T-helper 17 cell (primary cell): ENCODE measurements around the gene PPFIA4. TPM values are rescaled to one million over a fixed set of nuclear protein-coding genes. Genes with fewer than 3 reads are reported as not detected.
A peak's percentile ranks its signal among the peaks of the same experiment; 100 is the strongest.

ENCODE experiments used
- ATAC-seq: fragments of 150-1000 bp; cut with Tn5 transposase; 2 replicates; pipeline ENCODE4 v1.10.0; 2021; ENCODE audit warnings: mild to moderate bottlenecking, moderate library complexity
- DNase-seq, 3 donors: peaks; one replicate each; pipeline versions ENCODE4 v3.0.0 to v3.0.0-alpha.2; 2020 to 2021
- H3K9me3 ChIP-seq: one replicate; pipeline ENCODE4 v1.7.0; 2013; ENCODE audit warnings: low read length, mild to moderate bottlenecking; ENCODE audit not compliant: control insufficient read depth, poor library complexity, severe bottlenecking
- H3K27ac Mint-ChIP-seq: one replicate; pipeline ENCODE4 v1.8.0; 2022; ENCODE audit warnings: mild to moderate bottlenecking, moderate library complexity, mixed read lengths
- H3K27me3 Mint-ChIP-seq: one replicate; pipeline ENCODE4 v1.8.0; 2022; ENCODE audit warnings: mixed read lengths
- H3K36me3 Mint-ChIP-seq: one replicate; pipeline ENCODE4 v1.8.0; 2022; ENCODE audit warnings: low read depth, mixed read lengths
- H3K4me1 Mint-ChIP-seq: one replicate; pipeline ENCODE4 v1.8.0; 2022; ENCODE audit warnings: mild to moderate bottlenecking, mixed read lengths
- H3K4me3 Mint-ChIP-seq: one replicate; pipeline ENCODE4 v1.8.0; 2022; ENCODE audit warnings: mild to moderate bottlenecking, moderate library complexity, mixed read lengths
- total RNA-seq, 4 donors: library from RNA in 2 of 4; stranded (reverse) in 2 of 4; gene quantifications; one replicate each; pipeline ENCODE4 v1.2.3 and lab custom pipeline; 2022 to 2026

The PPFIA4 gene
- total RNA-seq, 2 donors from 2014 or later, result 0.81 to 1.5 TPM

DNA sequence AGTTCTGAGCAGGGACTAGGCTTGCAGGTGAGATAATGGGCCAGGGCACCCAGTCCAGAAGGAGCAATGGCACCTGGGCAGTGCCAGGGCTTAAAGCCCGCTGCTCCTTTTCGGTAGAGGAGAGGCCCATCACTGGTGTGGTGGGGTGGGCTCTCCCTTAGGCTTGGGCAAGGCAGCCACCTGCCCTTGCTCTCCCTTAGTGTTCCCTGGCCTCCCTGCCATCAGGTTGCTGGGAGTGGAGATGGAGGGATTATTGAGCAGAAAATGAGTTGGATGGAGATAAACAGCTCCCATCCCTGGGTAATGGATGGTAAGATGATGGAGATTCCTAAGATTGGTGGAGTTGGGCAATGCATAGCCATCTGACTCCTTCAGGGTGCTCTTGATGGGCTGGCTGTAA lies 51.7 kb downstream of the PPFIA4 start:
- DNase-seq, result no peak
- ATAC-seq, result no peak
- Mint-ChIP-seq H3K36me3 (peaks cover 13% of the 10 kb centered on the region), H3K4me1 (peaks cover 15% of the 10 kb centered on the region), H3K27me3 (peaks cover 81% of the 10 kb centered on the region), H3K4me3 (no peak overlapping the region), H3K27ac (no peak overlapping the region)
- H3K9me3 ChIP-seq, result no peaks in the 10 kb centered on the region

DNA sequence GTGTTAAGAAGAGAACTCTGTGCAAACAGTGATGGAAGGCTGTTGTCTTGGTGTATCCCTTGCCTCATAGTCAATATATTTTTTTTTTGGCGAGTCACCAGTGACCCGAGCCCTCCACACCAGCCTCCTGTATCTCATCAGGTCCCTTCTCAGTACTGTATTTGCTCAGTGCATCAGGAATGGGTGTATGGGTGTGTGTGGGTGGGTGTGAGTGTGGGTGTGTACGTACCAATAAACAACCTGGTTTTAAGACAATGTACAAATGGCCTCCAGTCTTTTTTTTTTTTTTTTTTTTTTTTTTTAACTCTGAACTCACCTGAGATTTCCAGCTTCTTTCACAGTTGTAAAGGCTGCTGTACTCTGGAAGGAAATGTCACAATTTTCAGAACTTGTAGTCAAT lies 52.2 kb downstream of the PPFIA4 start:
- Mint-ChIP-seq H3K4me3 (no peak overlapping the region), H3K27me3 (peaks cover 75% of the 10 kb centered on the region), H3K4me1 (peaks cover 12% of the 10 kb centered on the region), H3K27ac (no peak overlapping the region), H3K36me3 (peaks cover 8% of the 10 kb centered on the region)
- DNase-seq (no peak), ATAC-seq (no peak)
- no peaks in the 10 kb centered on the region for H3K9me3 ChIP-seq

DNA sequence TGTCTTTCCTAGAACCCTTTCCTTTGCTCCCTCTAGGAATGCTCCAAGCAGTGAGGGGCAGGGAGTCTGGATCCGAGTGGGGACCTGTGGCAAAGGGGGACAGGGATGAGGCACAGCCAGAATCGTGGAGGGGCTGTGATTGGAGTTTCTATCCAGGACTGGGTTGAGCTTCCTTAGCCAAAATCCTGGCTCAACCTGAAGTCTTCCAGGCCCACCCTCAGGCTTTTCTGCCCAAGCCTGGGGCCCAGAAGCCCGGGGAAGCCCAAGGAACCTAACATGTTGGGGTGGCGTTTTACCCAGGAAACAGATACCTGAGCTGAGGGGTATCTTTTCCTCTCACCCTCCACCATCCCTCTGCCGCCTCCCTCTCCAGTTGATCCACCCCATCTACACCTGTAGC lies 54.2 kb downstream of the PPFIA4 start:
- H3K36me3 Mint-ChIP-seq, result peaks cover 3% of the 10 kb centered on the region
- H3K4me3 Mint-ChIP-seq, result no peak overlapping the region
- no peaks in the 10 kb centered on the region for H3K9me3 ChIP-seq
- no peak overlapping the region for H3K27ac Mint-ChIP-seq
- H3K4me1 Mint-ChIP-seq, result peaks cover 8% of the 10 kb centered on the region
- no peak for ATAC-seq
- H3K27me3 Mint-ChIP-seq, result peaks cover 61% of the 10 kb centered on the region
- DNase-seq, result no peak

DNA sequence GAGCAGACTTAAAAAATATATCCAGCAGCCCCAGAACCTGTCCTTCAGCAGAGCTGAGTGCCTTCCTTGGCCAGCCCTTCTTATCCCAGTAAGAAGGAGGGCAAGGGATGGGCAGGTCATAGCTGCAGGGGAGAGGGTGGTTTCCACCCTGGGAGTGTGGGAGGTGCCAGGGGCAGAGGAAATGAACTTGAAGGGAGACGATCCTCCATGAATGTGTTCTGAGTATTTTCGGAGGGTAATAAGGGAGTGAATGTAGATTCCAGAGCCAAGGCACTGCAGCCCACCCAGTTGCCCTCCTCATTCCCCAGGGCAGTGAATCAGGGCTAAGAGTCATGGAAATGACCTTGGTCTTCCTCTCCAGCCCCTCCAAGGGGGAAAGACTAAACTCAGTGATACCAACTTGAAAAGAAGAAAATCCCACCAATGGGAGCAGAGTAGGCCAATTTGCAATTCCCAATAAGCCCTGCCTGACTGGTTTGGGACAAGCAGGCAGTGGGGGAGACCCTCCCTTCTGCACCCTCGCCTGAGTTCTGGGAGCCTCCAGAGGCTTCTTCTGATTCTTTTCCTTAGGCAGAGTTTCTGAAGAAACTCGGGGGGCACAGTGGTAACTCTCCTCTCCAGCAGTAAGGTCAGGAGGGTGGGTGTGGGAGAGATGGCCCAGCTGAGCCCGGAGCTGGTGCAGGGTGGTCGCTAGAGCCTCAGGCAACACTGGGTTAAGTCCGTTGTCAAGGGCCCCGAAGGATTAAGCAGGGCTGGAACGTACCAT lies 55.4 kb downstream of the PPFIA4 start:
- DNase-seq (no peak), ATAC-seq (no peak)
- H3K4me3 Mint-ChIP-seq, result no peak overlapping the region
- H3K27ac Mint-ChIP-seq, result no peak overlapping the region
- H3K4me1 Mint-ChIP-seq, result peaks cover 3% of the 10 kb centered on the region
- H3K27me3 Mint-ChIP-seq, result peaks cover 59% of the 10 kb centered on the region
- no peaks in the 10 kb centered on the region for H3K9me3 ChIP-seq
- H3K36me3 Mint-ChIP-seq, result no peaks in the 10 kb centered on the region

DNA sequence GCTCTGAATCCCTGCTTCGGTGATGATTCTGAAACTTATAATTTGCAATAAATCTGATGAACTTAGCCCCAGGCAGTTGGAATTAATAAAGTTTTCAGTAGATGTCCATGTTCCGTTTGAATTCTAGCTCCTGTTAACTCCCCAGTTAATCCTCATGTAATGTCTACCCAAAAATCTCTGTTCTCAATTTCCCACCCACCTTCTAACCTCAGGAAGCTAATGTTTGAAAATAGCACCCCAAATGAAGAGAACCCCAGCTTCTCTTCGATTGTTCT lies 55.9 kb downstream of the PPFIA4 start:
- no peaks in the 10 kb centered on the region for H3K36me3 Mint-ChIP-seq
- H3K27ac Mint-ChIP-seq, result no peak overlapping the region
- H3K4me1 Mint-ChIP-seq, result peaks cover 3% of the 10 kb centered on the region
- DNase-seq (no peak), ATAC-seq (no peak)
- H3K27me3 Mint-ChIP-seq, result peaks cover 59% of the 10 kb centered on the region
- no peaks in the 10 kb centered on the region for H3K9me3 ChIP-seq
- no peak overlapping the region for H3K4me3 Mint-ChIP-seq

DNA sequence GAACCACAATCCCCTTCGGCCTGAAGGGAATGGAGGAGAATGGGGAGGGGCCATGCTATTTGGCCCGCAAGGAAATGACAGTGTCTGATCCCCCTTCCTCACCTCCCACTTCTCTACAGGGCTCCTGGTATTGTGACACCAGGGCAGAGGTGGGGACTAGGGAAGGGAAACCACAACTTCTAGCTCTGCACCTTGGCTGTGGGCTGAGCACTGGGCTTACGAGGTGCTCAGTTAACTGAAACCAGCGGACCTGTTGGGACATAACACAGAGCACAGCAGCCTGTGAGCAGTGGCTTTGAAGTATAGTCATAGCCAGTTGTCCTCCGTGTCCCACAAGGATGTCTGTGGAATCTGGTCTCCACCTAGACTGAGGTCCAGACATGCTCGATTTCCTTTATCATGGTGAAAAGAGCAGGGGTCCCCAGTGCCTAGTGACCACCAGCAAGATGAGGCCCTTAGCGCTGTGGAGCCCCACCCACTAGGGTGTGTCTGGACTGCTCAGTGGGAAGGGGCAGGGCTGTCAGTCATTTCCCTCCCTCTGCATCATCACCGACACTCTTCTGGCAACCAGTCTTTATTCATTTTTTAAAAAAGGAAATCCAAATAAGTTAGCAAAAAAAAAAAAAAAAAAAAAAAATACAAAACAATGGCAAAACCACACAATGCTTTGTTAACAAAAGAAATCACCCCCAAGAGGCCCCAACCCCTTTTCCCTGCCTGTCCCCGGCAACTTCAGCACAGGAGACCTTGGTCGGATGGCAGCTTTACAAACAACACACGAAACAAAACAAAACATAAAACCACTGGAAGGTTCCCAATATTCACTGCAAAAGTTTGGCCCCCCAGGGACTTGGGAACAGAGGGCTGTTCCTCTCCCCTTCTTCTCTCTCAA lies 56.5 kb downstream of the PPFIA4 start:
- no peak for ATAC-seq

GRCh38 chr1:203083463-203083921 lies 57.2 kb downstream of the PPFIA4 start:
- Mint-ChIP-seq H3K36me3 (no peaks in the 10 kb centered on the region), H3K27ac (peak overlapping the region; percentile 51), H3K4me1 (peaks cover 3% of the 10 kb centered on the region), H3K4me3 (no peak overlapping the region), H3K27me3 (peaks cover 54% of the 10 kb centered on the region)
- no peaks in the 10 kb centered on the region for H3K9me3 ChIP-seq
- DNase-seq (no peak), ATAC-seq (no peak)

More for the DNA sequence above, 56.5 kb downstream of the PPFIA4 start:
- no peak overlapping the region for H3K27ac Mint-ChIP-seq
- peaks cover 3% of the 10 kb centered on the region for H3K4me1 Mint-ChIP-seq
- DNase-seq, result no peak
- no peaks in the 10 kb centered on the region for H3K9me3 ChIP-seq
- no peak overlapping the region for H3K4me3 Mint-ChIP-seq
- H3K27me3 Mint-ChIP-seq, result peaks cover 58% of the 10 kb centered on the region
- H3K36me3 Mint-ChIP-seq, result no peaks in the 10 kb centered on the region

DNA sequence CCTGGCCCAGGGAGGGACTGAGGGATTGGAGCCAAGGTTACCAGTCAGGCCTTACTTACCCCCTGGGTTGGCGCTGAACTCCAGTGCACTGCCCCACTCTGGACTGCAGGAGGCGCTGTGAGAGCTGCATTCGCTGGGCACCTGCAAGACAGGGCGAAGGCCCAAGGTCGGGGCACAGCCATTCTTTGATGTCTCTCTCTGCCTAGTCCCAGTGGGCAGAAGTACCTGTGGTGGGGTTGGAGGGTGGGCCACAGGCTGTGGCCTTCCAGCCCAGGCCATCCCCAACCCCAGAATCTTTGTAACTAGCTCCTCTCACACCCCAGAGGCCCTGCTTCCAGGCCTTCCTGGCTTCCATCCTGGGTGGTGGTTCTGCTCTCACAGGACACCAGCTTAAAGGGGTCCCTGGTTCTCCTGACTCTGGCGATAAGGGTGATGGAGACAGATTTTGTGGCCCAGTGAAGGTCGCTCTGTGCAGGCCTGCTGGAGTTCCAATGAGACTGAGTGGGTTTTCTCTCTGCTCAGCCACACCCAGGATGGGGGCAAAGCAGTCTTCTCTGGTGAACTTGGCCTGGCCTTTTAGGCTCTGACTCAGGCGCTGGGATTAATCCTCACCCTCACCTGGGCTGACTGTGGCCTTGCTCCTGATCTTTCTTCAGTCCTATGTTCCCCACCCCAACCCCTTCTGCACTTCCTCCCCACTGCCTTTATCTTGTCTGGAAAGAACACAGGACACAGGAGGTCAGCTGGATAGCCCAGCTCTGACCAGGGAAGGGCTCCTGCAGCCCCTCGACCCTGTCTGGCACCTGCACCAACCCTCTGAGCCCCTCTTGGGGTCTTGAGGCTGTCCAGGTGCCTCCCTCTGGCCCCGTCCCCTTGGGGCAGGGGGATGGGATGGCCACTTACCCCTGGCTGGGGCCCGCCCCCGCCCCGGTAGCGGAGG lies 58.6 kb downstream of the PPFIA4 start:
- H3K27me3 Mint-ChIP-seq, result peaks cover 54% of the 10 kb centered on the region

DNA sequence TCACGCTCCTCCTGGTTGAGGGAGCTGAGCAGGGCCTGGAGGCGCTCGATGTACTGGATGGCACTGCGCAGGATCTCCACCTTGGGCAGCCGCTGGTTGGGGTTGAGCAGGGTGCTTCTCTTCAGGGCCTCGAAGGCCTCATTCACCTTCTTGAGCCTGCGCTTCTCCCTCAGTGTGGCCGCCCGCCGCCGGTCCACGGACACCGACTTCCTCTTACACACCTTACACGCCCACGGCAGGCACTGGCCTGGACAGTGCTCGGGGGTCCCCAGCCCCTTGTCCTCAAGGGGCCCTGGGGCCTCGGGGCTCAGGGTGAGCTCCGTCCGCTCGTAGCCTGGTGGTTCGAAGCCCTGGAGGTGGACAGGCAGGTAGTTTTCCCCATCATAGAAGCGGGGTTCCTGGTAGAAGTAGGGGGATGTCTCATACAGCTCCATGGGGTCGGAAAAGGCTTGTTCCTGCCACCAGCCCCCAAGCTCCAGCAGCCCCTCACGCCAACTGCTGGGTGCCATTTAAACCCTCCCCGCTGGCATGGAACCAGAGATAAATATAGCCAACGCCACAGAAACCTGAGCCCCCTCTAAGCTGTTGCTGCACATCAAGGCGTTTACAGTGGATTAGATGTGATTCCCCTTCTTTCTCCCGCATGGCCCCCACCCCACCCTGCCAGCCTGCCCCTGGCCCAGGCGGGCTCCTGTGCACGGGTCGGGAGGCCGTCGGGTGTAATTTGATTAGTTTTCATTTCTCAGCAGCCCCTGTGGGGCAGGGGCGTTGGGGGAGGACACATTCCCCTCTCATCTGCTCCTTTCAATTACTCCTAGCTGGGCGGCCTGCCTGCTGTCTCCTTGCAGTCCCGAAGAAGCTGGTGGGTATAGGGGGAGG lies 59.5 kb downstream of the PPFIA4 start, which contains the start of gene MYOG:
MYOG (minus strand) TSS at position 485 of the 879 bp plus-strand sequence; CDS start at position 434, 51 bp downstream.
- no peak for DNase-seq
- Mint-ChIP-seq H3K4me3 (no peak within 1 kb of the TSS), H3K4me1 (peaks cover 3% of the 10 kb centered on the region), H3K27ac (no peak within 1 kb of the TSS), H3K27me3 (peaks cover 57% of the 10 kb centered on the region), H3K36me3 (peaks cover 3% of the 10 kb centered on the region)
- no peaks in the 10 kb centered on the region for H3K9me3 ChIP-seq
- no peak for ATAC-seq

More for the DNA sequence above, 58.6 kb downstream of the PPFIA4 start:
- ATAC-seq, result no peak
- H3K27ac Mint-ChIP-seq, result no peak overlapping the region
- no peaks in the 10 kb centered on the region for H3K36me3 Mint-ChIP-seq
- H3K9me3 ChIP-seq, result no peaks in the 10 kb centered on the region
- no peak overlapping the region for H3K4me3 Mint-ChIP-seq
- peaks cover 3% of the 10 kb centered on the region for H3K4me1 Mint-ChIP-seq
- DNase-seq, result no peak

GRCh38 chr1:203086992-203087763 lies 60.9 kb downstream of the PPFIA4 start:
- DNase-seq (no peak), ATAC-seq (no peak)
- peaks cover 4% of the 10 kb centered on the region for H3K36me3 Mint-ChIP-seq
- H3K4me3 Mint-ChIP-seq, result no peak overlapping the region
- peaks cover 45% of the 10 kb centered on the region for H3K27me3 Mint-ChIP-seq
- H3K4me1 Mint-ChIP-seq, result peaks cover 3% of the 10 kb centered on the region
- no peaks in the 10 kb centered on the region for H3K9me3 ChIP-seq
- no peak overlapping the region for H3K27ac Mint-ChIP-seq

DNA sequence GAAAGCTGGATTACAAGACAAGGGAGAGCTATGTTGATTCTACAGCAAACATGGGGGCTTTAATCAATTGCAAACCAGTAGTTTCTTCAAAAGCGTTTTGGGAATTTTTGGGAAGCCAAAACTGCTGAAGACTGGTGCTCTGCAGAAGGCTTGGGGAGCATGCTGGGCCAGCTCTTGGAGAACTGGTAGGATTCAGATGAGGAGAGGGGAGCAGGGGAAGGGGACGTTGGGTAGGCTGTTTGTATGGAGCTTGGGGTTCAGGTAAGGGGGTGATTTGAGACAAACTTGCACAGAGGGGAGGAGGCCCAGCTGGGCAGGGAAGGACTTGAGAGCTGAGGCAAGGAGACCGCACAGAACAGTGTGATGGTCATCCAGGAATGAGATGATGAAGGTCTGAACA lies 62.1 kb downstream of the PPFIA4 start:
- Mint-ChIP-seq H3K36me3 (peaks cover 4% of the 10 kb centered on the region), H3K27ac (no peak overlapping the region), H3K4me3 (no peak overlapping the region), H3K4me1 (peaks cover 3% of the 10 kb centered on the region), H3K27me3 (peaks cover 40% of the 10 kb centered on the region)
- DNase-seq (no peak), ATAC-seq (no peak)
- H3K9me3 ChIP-seq, result no peaks in the 10 kb centered on the region
